ENCODE results near the gene ITGB3. TPM values are rescaled to one million over a fixed set of nuclear protein-coding genes. Genes with fewer than 3 reads are reported as not detected.

Gene ITGB3
- total and polyA plus RNA-seq, 2 of the 8 experiments (the other 6 are each of a cell fraction or from before 2014, with no cell fraction given) = 0.08 to 0.09 TPM

DNA sequence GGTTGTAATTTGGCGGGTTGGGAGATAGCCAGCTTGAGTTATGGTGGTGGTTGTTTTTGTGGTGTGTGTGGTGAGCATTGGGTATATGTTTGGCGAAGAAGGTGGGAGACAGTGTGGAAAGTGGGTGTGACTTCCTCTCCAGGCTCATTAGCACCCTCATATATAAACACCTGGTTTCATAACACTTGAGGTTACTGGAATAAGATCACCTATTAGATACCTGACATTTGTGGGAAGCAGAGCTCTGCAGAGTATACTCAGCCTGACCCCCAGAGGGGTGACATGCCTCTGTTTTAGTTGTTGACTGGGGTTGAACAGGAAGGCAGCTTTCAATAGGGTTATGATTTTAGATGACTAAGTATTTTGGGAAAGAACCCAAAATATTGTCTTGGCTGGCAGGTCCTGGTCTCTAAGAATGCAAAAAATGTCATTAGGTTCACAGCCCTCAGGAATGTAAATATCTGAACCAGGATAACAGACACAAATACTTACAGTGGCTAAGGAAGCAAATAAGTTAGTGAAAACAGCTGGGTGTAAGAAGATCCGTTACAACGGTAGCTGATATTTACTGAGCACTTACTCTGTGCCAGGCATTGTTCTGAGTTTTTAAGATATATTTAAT is 51.8 kb downstream of the ITGB3 start:
- FAIRE-seq (no peak), DNase-seq (ENCODE audit: low read depth in 1 of 2, low spot score in 2 of 2) (no peak)
- H4K91ac ChIP-seq (replicated peaks; ENCODE audit: insufficient read length, low read length) = no peak overlapping the region
- H3K9me3 ChIP-seq (ENCODE audit: insufficient read depth in 2 of 2, low read depth in 1 of 2, low read length in 1 of 2) = no peaks in the 10 kb centered on the region
- H3K18ac ChIP-seq (ENCODE audit: extremely low read depth, low read length) = no peak overlapping the region
- no peak overlapping the region for H3K4me3 ChIP-seq (ENCODE audit: extremely low read depth in 1 of 4, insufficient read depth in 2 of 4, low read depth in 3 of 4, low read length in 4 of 4)
- CTCF ChIA-PET (ENCODE audit: partially characterized antibody) = interaction anchor here (0.8 to 1.4 kb wide), 3 partner anchors 9 to 49 kb away, joined by 3 to 12 read pairs (median 4); no protein-coding TSS in a partner anchor
- H2BK20ac ChIP-seq (ENCODE audit: low read length) = no peak overlapping the region
- H3K23ac ChIP-seq (ENCODE audit: insufficient read length) = no peak overlapping the region
- peaks cover 0 to 3% (median under 1%) of the 10 kb centered on the region in 4 experiments; a peak in 4 of 7 replicates for H3K4me1 ChIP-seq (replicated peaks in 1 of 4; ENCODE audit: control insufficient read depth in 3 of 4, insufficient read depth in 4 of 4, low read length in 3 of 4)
- H3K9ac ChIP-seq (replicated peaks in 1 of 4; ENCODE audit: extremely low read depth in 1 of 4, low read depth in 3 of 4, low read length in 3 of 4) = no peak overlapping the region
- H3K79me1 ChIP-seq (ENCODE audit: low read depth, low read length) = no peaks in the 10 kb centered on the region
- H3K36me3 ChIP-seq (ENCODE audit: control insufficient read depth in 2 of 4, insufficient read depth in 4 of 4, low read length in 3 of 4) = no peaks in the 10 kb centered on the region
- no peak overlapping the region for H4K5ac ChIP-seq (ENCODE audit: insufficient read length, low read depth, low read length)
- H4K8ac ChIP-seq (ENCODE audit: extremely low read depth, insufficient read depth, low read length) = no peak overlapping the region
- no peaks in the 10 kb centered on the region; the same call in 1 of the 2 replicates for H3K23me2 ChIP-seq (ENCODE audit: low read depth, low read length)
- no peak overlapping the region for H2BK12ac ChIP-seq (ENCODE audit: low read depth, low read length)
- H2BK5ac ChIP-seq (ENCODE audit: low read depth, low read length) = no peak overlapping the region
- 79% methylated on average over 4 of the region's 4 CpGs; no CpG with 5 or more reads in 1 of the 2 experiments for WGBS, 2 experiments (ENCODE audit: extremely low coverage in 1 of 2, insufficient coverage in 1 of 2, insufficient read length in 1 of 2, insufficient replicate concordance in 2 of 2, low coverage in 1 of 2, low lambda C conversion rate in 2 of 2, missing lambda C conversion rate in 1 of 2)
- no peak overlapping the region for H2AK5ac ChIP-seq (ENCODE audit: low read depth, low read length)
- H4K20me1 ChIP-seq (replicated peaks in 1 of 2; ENCODE audit: control insufficient read depth in 1 of 2, insufficient read depth in 2 of 2, low read length in 2 of 2) = no peaks in the 10 kb centered on the region
- H2AFZ ChIP-seq (ENCODE audit: low read length) = no peak overlapping the region
- H3K79me2 ChIP-seq (ENCODE audit: control insufficient read depth in 1 of 2, insufficient read depth in 2 of 2, low read length in 2 of 2) = no peaks in the 10 kb centered on the region
- no peak overlapping the region for H3K4me2 ChIP-seq (ENCODE audit: insufficient read depth in 1 of 2, low read depth in 2 of 2, low read length in 2 of 2)
- H3K27ac ChIP-seq (ENCODE audit: low read depth, low read length) = no peak overlapping the region
- no peak overlapping the region for H2BK120ac ChIP-seq (replicated peaks; ENCODE audit: low read depth, low read length)
- H3K4ac ChIP-seq (replicated peaks; ENCODE audit: insufficient read length, low read depth, low read length) = no peak overlapping the region
- H3K56ac ChIP-seq (replicated peaks; ENCODE audit: insufficient read length, low read depth, low read length) = no peak overlapping the region
- no peak overlapping the region for H2BK15ac ChIP-seq (ENCODE audit: low read length)
- no peaks in the 10 kb centered on the region for H3K27me3 ChIP-seq (replicated peaks in 1 of 4; ENCODE audit: control insufficient read depth in 3 of 4, extremely low read depth in 1 of 4, insufficient read depth in 3 of 4, low read length in 3 of 4)
- no peak overlapping the region for H3K14ac ChIP-seq (ENCODE audit: insufficient read length)
- POLR2A ChIA-PET (ENCODE audit: partially characterized antibody) = interaction anchor here (0.5 to 1.0 kb wide), 2 partner anchors 10 to 15 kb away, joined by 3 to 4 read pairs; no protein-coding TSS in a partner anchor
- TF ChIP-seq RAD21 (IDR thresholded peaks at IDR 0.05 in 1 of 2, conservative IDR thresholded peaks at IDR 0.05 in 1 of 2; ENCODE audit: low read depth in 2 of 2, low read length in 2 of 2) = no peak
- TF ChIP-seq, protein P1, sequence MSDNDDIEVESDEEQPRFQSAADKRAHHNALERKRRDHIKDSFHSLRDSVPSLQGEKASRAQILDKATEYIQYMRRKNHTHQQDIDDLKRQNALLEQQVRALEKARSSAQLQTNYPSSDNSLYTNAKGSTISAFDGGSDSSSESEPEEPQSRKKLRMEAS (IDR thresholded peaks at IDR 0.05) = no peak
- no peak for TF ChIP-seq CTBP2 (IDR thresholded peaks at IDR 0.05; ENCODE audit: borderline replicate concordance, insufficient read depth, insufficient read length, low read length)
- TF ChIP-seq POU5F1 (IDR thresholded peaks at IDR 0.05; ENCODE audit: low read depth, low read length) = no peak
- TF ChIP-seq TBP (IDR thresholded peaks at IDR 0.05; ENCODE audit: low read depth, low read length) = no peak
- TF ChIP-seq MAFK (IDR thresholded peaks at IDR 0.05; ENCODE audit: low read depth, low read length) = no peak
- TF ChIP-seq HDAC2 (IDR thresholded peaks at IDR 0.05; ENCODE audit: borderline replicate concordance in 1 of 2, low read depth in 2 of 2, low read length in 2 of 2) = no peak
- no peak for TF ChIP-seq EP300 (IDR thresholded peaks at IDR 0.05; ENCODE audit: borderline replicate concordance in 1 of 2, low read depth in 2 of 2, low read length in 2 of 2)
- TF ChIP-seq POLR2A (IDR thresholded peaks at IDR 0.05; ENCODE audit: control extremely low read depth in 1 of 2, low read depth in 2 of 2, low read length in 2 of 2) = no peak
- no peak for TF ChIP-seq SIRT6 (IDR thresholded peaks at IDR 0.05; ENCODE audit: low read length)
- no peak for TF ChIP-seq TEAD4 (IDR thresholded peaks at IDR 0.05; ENCODE audit: low read depth, low read length)
- no peak for TF ChIP-seq CBX8 (IDR thresholded peaks at IDR 0.05; ENCODE audit: borderline replicate concordance, low read depth, low read length)
